Activated T-cell treated with anti-CD3 and anti-CD28 coated beads, Interleukin-2, amount 50 U/mL, for 4 hours (primary cell): ENCODE data around the gene ANXA6. TPM values are rescaled to one million over a fixed set of nuclear protein-coding genes. Genes with fewer than 3 reads are reported as not detected.

Source experiments
- total RNA-seq, 3 donors: library from RNA; stranded (reverse); gene quantifications; one replicate each; pipeline ENCODE4 v1.2.1, GENCODE V29; 2021

ANXA6 gene
- total RNA-seq, 3 donors from 2014 or later = 102 to 156 (median 128) TPM

Other genes starting within 250 kb of the ANXA6 start
- gene GPX3, start 137.2 kb downstream of the ANXA6 start, total RNA-seq = 1 to 10 TPM in 2 of 3 donors, under 1 TPM in 1; 0.47 to 1.1 (median 1.0) TPM
- 100 to 1,000 TPM; 199 to 329 (median 211) TPM for gene TNIP1, start 76.7 kb downstream of the ANXA6 start, total RNA-seq
- gene CCDC69, start 66.3 kb upstream of the ANXA6 start, total RNA-seq = 10 to 100 TPM; 20.0 to 23.0 (median 21.2) TPM
- gene GM2A, start 95.4 kb upstream of the ANXA6 start, total RNA-seq = 1 to 10 TPM; 8.1 to 9.9 (median 9.0) TPM
- gene SLC36A3, start 146.0 kb upstream of the ANXA6 start, total RNA-seq = not detected
- not detected for gene SLC36A2, start 189.8 kb upstream of the ANXA6 start, total RNA-seq